Prostate gland (tissue), 2 donors: ENCODE data around the gene PTPRU.

ENCODE experiments used
- CTCF ChIP-seq, 4 experiments: fragments of 200-600 bp in 2 of 4; fragments of 450-650 bp in 2 of 4; sonication (generic) in 2 of 4; IDR thresholded peaks; 1 replicate in 3 of 4; 2 replicates in 1 of 4; pipeline ENCODE4 v1.5.1; 2016 to 2019; ENCODE audit warnings: antibody characterized with exemption in 4 of 4, mild to moderate bottlenecking in 2 of 4, moderate library complexity in 2 of 4
- POLR2A ChIP-seq: fragments of 450-650 bp; IDR thresholded peaks from one replicate; pipeline ENCODE4 v1.6.1; 2016; ENCODE audit warnings: antibody characterized with exemption, mild to moderate bottlenecking
- POLR2AphosphoS5 ChIP-seq: sonication (generic); formaldehyde crosslinking; IDR thresholded peaks from one replicate; pipeline ENCODE4 v1.6.1; 2017; ENCODE audit warnings: antibody characterized with exemption

- TF ChIP-seq CTCF (IDR thresholded peaks at IDR 0.05) (no peak), POLR2A (no peak), POLR2AphosphoS5 (no peak)
Measured at GRCh38 chr1:29245261-29245660, 8.9 kb downstream of the PTPRU start.
